Neuronal stem cell (in vitro differentiated cells): Measurements from ENCODE around the gene CD4.
"Not testable (repeated sequence)": the region's sequence is repeated elsewhere in the genome, so short reads cannot be mapped to it uniquely, and the experiment has no call there.

Source experiments
- DNase-seq: peaks from one replicate; pipeline ENCODE4 v3.0.0-alpha.2; 2013; ENCODE audit warnings: low spot score
- H2AFZ ChIP-seq: one replicate; pipeline ENCODE4 v1.6.1; 2013; ENCODE audit warnings: mild to moderate bottlenecking, low read length, inconsistent platforms
- H2AK5ac ChIP-seq: 2 replicates; pipeline ENCODE4 v1.6.1; 2013; ENCODE audit warnings: low read depth, mild to moderate bottlenecking, inconsistent platforms, low read length, moderate library complexity, mixed read lengths
- H2BK120ac ChIP-seq: 2 replicates; pipeline ENCODE4 v1.6.1; 2013; ENCODE audit warnings: low read depth, mild to moderate bottlenecking, inconsistent platforms, low read length, moderate library complexity, mixed read lengths
- H2BK12ac ChIP-seq: one replicate; pipeline ENCODE4 v1.6.1; 2013; ENCODE audit warnings: low read length, inconsistent platforms
- H2BK15ac ChIP-seq: 2 replicates; pipeline ENCODE4 v1.6.1; 2013; ENCODE audit warnings: mild to moderate bottlenecking, low read length, inconsistent platforms, mixed read lengths
- H2BK5ac ChIP-seq: one replicate; pipeline ENCODE4 v1.6.1; 2013; ENCODE audit warnings: inconsistent platforms, mild to moderate bottlenecking, low read length, moderate library complexity
- H3K14ac ChIP-seq: one replicate; pipeline ENCODE4 v1.6.1; 2013; ENCODE audit warnings: low read length, inconsistent platforms
- H3K18ac ChIP-seq: 2 replicates; pipeline ENCODE4 v1.6.1; 2013; ENCODE audit warnings: low read length, inconsistent platforms
- H3K23ac ChIP-seq: 2 replicates; pipeline ENCODE4 v1.6.1; 2013; ENCODE audit warnings: low read depth, mild to moderate bottlenecking, mixed read lengths, low read length, inconsistent platforms; ENCODE audit not compliant: poor library complexity
- H3K27ac ChIP-seq: replicated peaks from 3 replicates; pipeline ENCODE4 v1.5.1; 2013; ENCODE audit warnings: low read length, inconsistent platforms
- H3K27me3 ChIP-seq, 3 experiments: 2 replicates each; pipeline ENCODE4 v1.6.1; 2013; ENCODE audit warnings: low read length in 3 of 3, mild to moderate bottlenecking in 2 of 3, inconsistent platforms in 1 of 3, low read depth in 1 of 3, mixed read lengths in 1 of 3, moderate library complexity in 1 of 3; ENCODE audit not compliant: control insufficient read depth in 3 of 3, insufficient read depth in 3 of 3
- H3K36me3 ChIP-seq, 2 donors: replicated peaks in 1 of 2; 2 replicates each; pipeline ENCODE4 v1.6.1; 2013; ENCODE audit warnings: low read length in 2 of 2; ENCODE audit not compliant: control insufficient read depth in 2 of 2, insufficient read depth in 2 of 2
- H3K4ac ChIP-seq: 2 replicates; pipeline ENCODE4 v1.6.1; 2013; ENCODE audit warnings: inconsistent platforms, mild to moderate bottlenecking, low read length, moderate library complexity
- H3K4me1 ChIP-seq, 2 donors: 1 replicate in 1 of 2; 2 replicates in 1 of 2; pipeline ENCODE4 v1.6.1; 2013; ENCODE audit warnings: low read length in 2 of 2, low read depth in 1 of 2; ENCODE audit not compliant: control insufficient read depth in 2 of 2, insufficient read depth in 1 of 2
- H3K4me2 ChIP-seq: one replicate; pipeline ENCODE4 v1.6.1; 2013; ENCODE audit warnings: mild to moderate bottlenecking, low read length, inconsistent platforms; ENCODE audit not compliant: insufficient read depth, poor library complexity, severe bottlenecking
- H3K4me3 ChIP-seq, 2 donors: 2 replicates each; pipeline ENCODE4 v1.5.1; 2013; ENCODE audit warnings: low read length in 2 of 2, mild to moderate bottlenecking in 2 of 2, inconsistent platforms in 1 of 2, moderate library complexity in 1 of 2
- H3K79me1 ChIP-seq: one replicate; pipeline ENCODE4 v1.6.1; 2013; ENCODE audit warnings: low read depth, mild to moderate bottlenecking, inconsistent platforms, low read length, moderate library complexity
- H3K9ac ChIP-seq: one replicate; pipeline ENCODE4 v1.6.1; 2013; ENCODE audit warnings: mild to moderate bottlenecking, low read depth, low read length, inconsistent platforms; ENCODE audit not compliant: poor library complexity
- H3K9me3 ChIP-seq, 2 donors: replicated peaks in 1 of 2; 2 replicates each; pipeline versions ENCODE3 to v1.6.1; 2013; ENCODE audit warnings: low read length in 2 of 2, mild to moderate bottlenecking in 2 of 2, inconsistent platforms in 1 of 2, low read depth in 1 of 2, mixed read lengths in 1 of 2, moderate library complexity in 1 of 2; ENCODE audit not compliant: control insufficient read depth in 2 of 2, insufficient read depth in 1 of 2
- H4K8ac ChIP-seq: one replicate; pipeline ENCODE4 v1.6.1; 2013; ENCODE audit warnings: low read depth, mild to moderate bottlenecking, inconsistent platforms, low read length, moderate library complexity
- H4K91ac ChIP-seq: one replicate; pipeline ENCODE4 v1.6.1; 2013; ENCODE audit warnings: low read length, low read depth, mild to moderate bottlenecking, inconsistent platforms; ENCODE audit not compliant: poor library complexity
- WGBS, 2 donors: extraction: QIAGEN DNeasy Blood & Tissue Kit; methylation state at CpG; one replicate each; pipeline ENCODE4 v1.1.7; 2013; ENCODE audit warnings: missing lambda C conversion rate in 2 of 2, mixed read lengths in 1 of 2; ENCODE audit not compliant: insufficient read length in 2 of 2, insufficient replicate concordance in 1 of 2; ENCODE audit errors: extremely low coverage in 2 of 2; 5-methylcytosine and 5-hydroxymethylcytosine counted together

CD4 gene

GRCh38 chr12:6863033-6863432 is 73.7 kb downstream of the CD4 start:
- H4K91ac ChIP-seq: no peak overlapping the region
- H3K4ac ChIP-seq: no peak overlapping the region
- no peak overlapping the region for H3K4me3 ChIP-seq
- H4K8ac ChIP-seq: no peak overlapping the region
- H2BK120ac ChIP-seq: no peak overlapping the region
- H3K27me3 ChIP-seq: no peaks in the 10 kb centered on the region
- DNase-seq: no peak
- no peaks in the 10 kb centered on the region for H3K79me1 ChIP-seq
- no peak overlapping the region for H2AFZ ChIP-seq
- H3K4me2 ChIP-seq: no peak overlapping the region
- peaks cover 5 to 12% of the 10 kb centered on the region in 2 donors for H3K4me1 ChIP-seq
- no peak overlapping the region for H3K14ac ChIP-seq
- H2AK5ac ChIP-seq: no peak overlapping the region
- H2BK12ac ChIP-seq: no peak overlapping the region
- no peak overlapping the region for H3K27ac ChIP-seq
- H2BK15ac ChIP-seq: no peak overlapping the region
- H3K18ac ChIP-seq: no peak overlapping the region
- peak overlapping the region; percentile 16 for H3K23ac ChIP-seq
- H3K36me3 ChIP-seq: peaks cover 51 to 82% of the 10 kb centered on the region in 2 donors
- H2BK5ac ChIP-seq: no peak overlapping the region
- H3K9me3 ChIP-seq: peaks cover 0 to 2% of the 10 kb centered on the region in 2 donors
- H3K9ac ChIP-seq: no peak overlapping the region
- no CpG with 5 or more reads among the region's 11 CpGs for WGBS, 2 donors

- Histone ChIP-seq H3K79me1 (no peaks in the 10 kb centered on the region), H3K9me3 (peaks cover 0 to 2% of the 10 kb centered on the region in 2 donors), H3K27ac (no peak overlapping the region), H2AK5ac (no peak overlapping the region), H2AFZ (no peak overlapping the region), H3K9ac (no peak overlapping the region), H3K4me1 (peaks cover 5 to 14% of the 10 kb centered on the region in 2 donors), H3K23ac (peak overlapping the region; percentile 16), H3K36me3 (peaks cover 44 to 76% of the 10 kb centered on the region in 2 donors), H3K27me3 (no peaks in the 10 kb centered on the region), H3K4me3 (no peak overlapping the region), H3K14ac (no peak overlapping the region), H3K18ac (no peak overlapping the region), H2BK12ac (no peak overlapping the region), H4K91ac (no peak overlapping the region), H4K8ac (no peak overlapping the region), H3K4ac (no peak overlapping the region), H2BK15ac (no peak overlapping the region), H3K4me2 (no peak overlapping the region), H2BK120ac (no peak overlapping the region), H2BK5ac (no peak overlapping the region)
- no peak for DNase-seq
- WGBS, 2 donors: no CpG with 5 or more reads among the region's 16 CpGs
Measured at GRCh38 chr12:6863586-6864321, 74.4 kb downstream of the CD4 start.

GRCh38 chr12:6865307-6865706 is 76.0 kb downstream of the CD4 start:
- not testable (repeated sequence) for H3K4me3 ChIP-seq, H2AK5ac ChIP-seq, H3K23ac ChIP-seq, H3K4ac ChIP-seq, H2BK12ac ChIP-seq, H2BK5ac ChIP-seq, H3K14ac ChIP-seq, H3K27me3 ChIP-seq, H4K8ac ChIP-seq, H2BK15ac ChIP-seq, H2BK120ac ChIP-seq, H3K27ac ChIP-seq, H3K18ac ChIP-seq, H2AFZ ChIP-seq, DNase-seq, H3K79me1 ChIP-seq, H3K4me2 ChIP-seq, H3K9me3 ChIP-seq, H4K91ac ChIP-seq, H3K9ac ChIP-seq
- Histone ChIP-seq H3K36me3 (peaks cover 39 to 77% of the 10 kb centered on the region in 2 donors), H3K4me1 (peaks cover 5 to 17% of the 10 kb centered on the region in 2 donors)
- no CpG with 5 or more reads among the region's 5 CpGs for WGBS, 2 donors

GRCh38 chr12:6866163-6866919 is 77.0 kb downstream of the CD4 start:
- Histone ChIP-seq H3K27ac (no peak overlapping the region), H2BK5ac (peak overlapping the region; percentile 95), H2BK12ac (no peak overlapping the region), H2AFZ (peak overlapping the region; percentile 84), H2BK120ac (peak overlapping the region; percentile 69), H2AK5ac (peak overlapping the region; percentile 82), H3K4ac (no peak overlapping the region), H3K4me3 (peak overlapping the region; percentile 74 to 77), H2BK15ac (peak overlapping the region; percentile 43), H3K36me3 (peaks cover 37 to 77% of the 10 kb centered on the region in 2 donors), H3K18ac (peak overlapping the region; percentile 76), H3K23ac (peak overlapping the region; percentile 38), H3K9ac (peak overlapping the region; percentile 87), H3K14ac (no peak overlapping the region), H4K8ac (no peak overlapping the region), H3K9me3 (peaks cover 0 to 2% of the 10 kb centered on the region in 2 donors), H3K4me2 (peak overlapping the region; percentile 92), H3K27me3 (no peaks in the 10 kb centered on the region), H3K79me1 (peaks cover 8% of the 10 kb centered on the region), H3K4me1 (peaks cover 6 to 17% of the 10 kb centered on the region in 2 donors), H4K91ac (no peak overlapping the region)
- WGBS, 2 donors: no CpG with 5 or more reads among the region's 19 CpGs
- no peak for DNase-seq
